ENCODE data around the gene THAP2.

The THAP2 gene

DNA sequence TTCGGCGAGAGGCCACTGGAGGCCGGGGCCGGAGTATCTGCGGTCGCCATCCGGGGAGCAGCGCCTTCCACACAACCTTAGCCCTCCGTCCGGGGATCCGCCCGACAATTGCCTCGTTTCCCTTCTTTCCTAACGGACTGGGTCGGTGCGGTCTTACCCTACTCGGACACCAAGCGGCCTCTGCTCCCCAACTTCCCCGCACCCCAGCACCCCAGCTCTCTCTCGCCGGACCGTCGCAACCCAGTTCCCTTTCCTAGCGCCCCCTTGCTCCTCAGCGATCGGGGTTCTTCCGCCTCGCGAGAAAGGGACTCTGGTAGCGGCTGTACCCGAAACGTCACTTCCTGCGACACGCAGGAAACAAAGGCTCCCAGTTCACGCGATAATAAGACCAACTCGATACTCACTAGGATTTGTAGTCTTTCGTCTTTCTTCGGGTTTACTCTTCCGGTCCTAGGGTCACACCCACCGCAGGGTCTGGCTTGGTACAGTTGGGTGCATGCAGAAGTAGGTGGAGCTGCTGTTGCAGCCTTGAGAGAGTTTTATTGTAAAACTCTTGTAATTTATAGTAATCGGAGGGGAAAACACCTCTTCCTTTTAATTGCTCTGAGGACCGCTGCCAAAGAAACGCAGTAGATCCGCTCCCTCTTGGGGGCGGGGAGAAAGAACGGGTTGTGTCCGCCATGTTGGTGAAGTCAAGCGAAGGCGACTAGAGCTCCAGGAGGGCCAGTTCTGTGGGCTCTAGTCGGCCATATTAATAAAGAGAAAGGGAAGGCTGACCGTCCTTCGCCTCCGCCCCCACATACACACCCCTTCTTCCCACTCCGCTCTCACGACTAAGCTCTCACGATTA lies at the start of gene THAP2, which contains the start of gene ZFC3H1:
Gene THAP2 (plus strand): TSS at position 741 of the 850 bp plus-strand sequence. CDS start 209 bp downstream, outside the sequence.
Gene ZFC3H1 (minus strand): TSS at position 288 of the 850 bp plus-strand sequence. CDS start 238 bp downstream, at position 50.
- Histone ChIP-seq H4K20me1 (peaks cover 28 to 47% (median 41%) of the 10 kb centered on the region in 11 experiments), H3K9me3 (replicated peaks in 1 of 11) (no peaks in the 10 kb centered on the region; a peak in 1 of 22 replicates), H3K4me1 (peaks cover 24 to 39% (median 29%) of the 10 kb centered on the region in 10 experiments), H3K36me3 (peaks cover 11 to 40% (median 29%) of the 10 kb centered on the region in 11 experiments), H3K9ac (peak within 1 kb of the TSS; percentile 90 to 99 (median 97)), H3K4me3 (peak within 1 kb of the TSS; percentile 83 to 98 (median 89)), H3K27me3 (no peaks in the 10 kb centered on the region), H3K4me2 (peak within 1 kb of the TSS; percentile 85 to 95 (median 89)), H3K27ac (peak within 1 kb of the TSS; percentile 88 to 98 (median 94))
- TF ChIP-seq Cebpa-rat (IDR thresholded peaks at IDR 0.05) = no peak

- Histone ChIP-seq H4K20me1 (peaks cover 0 to 93% (median 12%) of the 10 kb centered on the region in 11 experiments; a peak in 11 of 22 replicates), H3K9me3 (replicated peaks in 1 of 11) (no peaks in the 10 kb centered on the region; a peak in 1 of 22 replicates), H3K9ac (no peak overlapping the region), H3K27me3 (no peaks in the 10 kb centered on the region), H3K27ac (no peak overlapping the region), H3K36me3 (peaks cover 95 to 100% (median 97%) of the 10 kb centered on the region in 11 experiments), H3K4me1 (peaks cover 0 to 32% (median 13%) of the 10 kb centered on the region in 10 experiments; a peak in 14 of 20 replicates), H3K4me3 (no peak overlapping the region), H3K4me2 (0 out of 22 replicates have a peak overlapping the region, but pooled peaks of 2 of the 11 experiments have one; percentile 0 to 30)
- TF ChIP-seq Cebpa-rat (IDR thresholded peaks at IDR 0.05) = no peak
Measured at GRCh38 chr12:71621938-71622337, 42.2 kb upstream of the THAP2 start.

- no peaks in the 10 kb centered on the region; a peak in 1 of 22 replicates for H3K9me3 ChIP-seq (replicated peaks in 1 of 11)
- no peak overlapping the region for H3K27ac ChIP-seq
- H3K36me3 ChIP-seq = peaks cover 91 to 99% (median 97%) of the 10 kb centered on the region in 11 experiments
- no peak overlapping the region for H3K9ac ChIP-seq
- H4K20me1 ChIP-seq = peaks cover 0 to 93% (median 10%) of the 10 kb centered on the region in 11 experiments; a peak in 11 of 22 replicates
- H3K4me3 ChIP-seq = no peak overlapping the region
- no peak overlapping the region; a peak in 1 of 22 replicates for H3K4me2 ChIP-seq
- H3K4me1 ChIP-seq = peaks cover 0 to 32% (median 13%) of the 10 kb centered on the region in 10 experiments; a peak in 14 of 20 replicates
- no peaks in the 10 kb centered on the region for H3K27me3 ChIP-seq
- TF ChIP-seq Cebpa-rat (IDR thresholded peaks at IDR 0.05) = no peak
Measured at GRCh38 chr12:71625476-71625875, 38.6 kb upstream of the THAP2 start.

GRCh38 chr12:71626098-71626497 lies 38.0 kb upstream of the THAP2 start:
- Histone ChIP-seq H3K9ac (no peak overlapping the region), H3K27me3 (no peaks in the 10 kb centered on the region), H3K4me1 (peaks cover 0 to 27% (median 13%) of the 10 kb centered on the region in 10 experiments; a peak in 14 of 20 replicates), H3K27ac (peak overlapping the region in 3 of 11 experiments; percentile 0 to 10 (median 4); a peak in 1 of 22 replicates), H3K36me3 (peaks cover 91 to 99% (median 97%) of the 10 kb centered on the region in 11 experiments), H3K9me3 (replicated peaks in 1 of 11) (no peaks in the 10 kb centered on the region; a peak in 1 of 22 replicates), H3K4me3 (no peak overlapping the region), H3K4me2 (peak overlapping the region in 2 of 11 experiments; percentile 7 to 17; a peak in 3 of 22 replicates), H4K20me1 (peaks cover 0 to 93% (median 9%) of the 10 kb centered on the region in 11 experiments; a peak in 9 of 22 replicates)
- TF ChIP-seq Cebpa-rat (IDR thresholded peaks at IDR 0.05) = no peak

DNA sequence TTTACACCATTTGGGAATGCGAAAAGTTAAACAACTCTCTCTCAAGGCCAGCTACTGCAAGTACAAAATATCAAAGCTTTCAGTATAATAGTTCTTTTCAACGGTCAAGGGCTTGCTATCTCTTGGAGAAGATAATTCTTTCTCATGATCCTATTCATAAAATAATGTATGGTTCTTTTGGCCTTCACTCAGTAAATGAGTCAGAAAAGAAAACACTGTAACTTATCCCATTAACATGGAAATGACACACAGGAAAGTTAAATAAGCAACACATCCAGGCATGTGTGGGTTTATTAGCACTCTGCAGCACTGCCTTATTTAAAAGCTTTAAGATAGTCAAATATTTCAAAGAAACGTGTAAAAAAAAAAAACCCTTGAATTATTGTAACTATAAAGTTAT lies 37.3 kb upstream of the THAP2 start:
- Histone ChIP-seq H3K27ac (peak overlapping the region in 3 of 11 experiments; percentile 0 to 13 (median 4); a peak in 3 of 22 replicates), H3K4me2 (no peak overlapping the region), H3K27me3 (no peaks in the 10 kb centered on the region), H3K36me3 (peaks cover 91 to 99% (median 97%) of the 10 kb centered on the region in 11 experiments), H3K4me1 (peaks cover 0 to 20% (median 9%) of the 10 kb centered on the region in 10 experiments; a peak in 13 of 20 replicates), H4K20me1 (peaks cover 0 to 93% (median 9%) of the 10 kb centered on the region in 11 experiments; a peak in 9 of 22 replicates), H3K9ac (no peak overlapping the region), H3K9me3 (replicated peaks in 1 of 11) (no peaks in the 10 kb centered on the region; a peak in 1 of 22 replicates), H3K4me3 (no peak overlapping the region)
- TF ChIP-seq Cebpa-rat (IDR thresholded peaks at IDR 0.05) = no peak

DNA sequence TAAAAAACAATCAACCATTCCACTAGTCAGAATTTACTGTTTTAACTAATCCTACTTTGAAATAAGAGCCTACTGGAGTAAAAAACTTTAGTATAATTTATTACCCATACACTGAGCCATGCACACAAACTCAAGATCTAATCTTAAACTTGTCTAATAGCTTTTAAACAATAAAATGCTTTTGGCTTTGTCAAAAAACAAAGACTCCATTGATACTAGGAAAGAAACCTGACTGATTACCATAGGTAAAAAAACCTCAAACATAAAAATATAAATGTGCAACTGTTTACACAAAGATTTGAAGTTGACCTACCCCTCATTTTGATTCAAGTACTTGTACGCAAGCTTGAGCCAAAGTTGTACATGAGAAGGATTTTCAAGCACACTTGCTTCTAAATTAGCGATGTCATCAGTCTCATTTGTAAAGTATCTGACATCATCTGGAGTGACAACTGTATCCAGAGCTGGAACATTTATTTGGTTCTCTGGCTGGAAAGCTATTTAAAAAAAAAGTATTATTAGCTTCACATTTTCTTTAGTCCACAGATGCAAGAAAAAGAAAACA lies 36.6 kb upstream of the THAP2 start:
- Histone ChIP-seq H4K20me1 (peaks cover 0 to 94% (median 9%) of the 10 kb centered on the region in 11 experiments; a peak in 9 of 22 replicates), H3K9ac (no peak overlapping the region), H3K4me3 (no peak overlapping the region), H3K9me3 (replicated peaks in 1 of 11) (no peaks in the 10 kb centered on the region; a peak in 1 of 22 replicates), H3K4me2 (no peak overlapping the region), H3K27ac (no peak overlapping the region), H3K27me3 (no peaks in the 10 kb centered on the region), H3K36me3 (peaks cover 91 to 99% (median 97%) of the 10 kb centered on the region in 11 experiments), H3K4me1 (peaks cover 0 to 13% (median 6%) of the 10 kb centered on the region in 10 experiments; a peak in 10 of 20 replicates)
- TF ChIP-seq Cebpa-rat (IDR thresholded peaks at IDR 0.05) = no peak

DNA sequence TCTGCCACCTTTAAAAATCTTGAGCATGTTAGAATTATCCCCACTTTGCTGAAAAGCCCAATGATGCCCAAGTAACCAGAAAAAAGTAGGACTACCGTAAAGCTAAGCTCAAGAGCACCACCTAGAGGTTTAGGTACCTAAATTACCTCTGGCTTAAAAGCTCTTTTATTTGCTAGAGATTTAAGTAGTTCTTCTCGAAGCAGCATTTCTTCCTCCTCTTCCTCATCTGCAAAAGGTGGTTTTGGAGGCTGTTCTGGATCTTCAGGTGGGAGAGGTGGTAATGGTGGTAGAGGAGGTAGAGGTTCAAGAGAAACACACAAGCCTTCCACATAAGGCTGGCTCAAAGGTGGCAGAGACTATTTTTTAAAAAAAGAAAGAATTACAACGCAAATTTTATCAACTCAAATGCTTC lies 27.4 kb upstream of the THAP2 start:
- H3K4me1 ChIP-seq = peaks cover 0 to 9% (median 0%) of the 10 kb centered on the region in 10 experiments; a peak in 1 of 20 replicates
- no peak overlapping the region for H3K27ac ChIP-seq
- H3K9me3 ChIP-seq (replicated peaks in 1 of 11) = no peaks in the 10 kb centered on the region
- no peak overlapping the region for H3K9ac ChIP-seq
- peaks cover 12 to 95% (median 28%) of the 10 kb centered on the region in 11 experiments; a peak in 18 of 22 replicates for H4K20me1 ChIP-seq
- H3K4me2 ChIP-seq = no peak overlapping the region
- no peak for TF ChIP-seq Cebpa-rat (IDR thresholded peaks at IDR 0.05)
- H3K27me3 ChIP-seq = no peaks in the 10 kb centered on the region
- H3K4me3 ChIP-seq = no peak overlapping the region
- H3K36me3 ChIP-seq = peaks cover 80 to 100% (median 97%) of the 10 kb centered on the region in 11 experiments

- peaks cover 80 to 100% (median 97%) of the 10 kb centered on the region in 11 experiments for H3K36me3 ChIP-seq
- H4K20me1 ChIP-seq = peaks cover 12 to 96% (median 31%) of the 10 kb centered on the region in 11 experiments; a peak in 18 of 22 replicates
- TF ChIP-seq Cebpa-rat (IDR thresholded peaks at IDR 0.05) = no peak
- H3K9ac ChIP-seq = no peak overlapping the region
- H3K4me2 ChIP-seq = no peak overlapping the region
- H3K9me3 ChIP-seq (replicated peaks in 1 of 11) = no peaks in the 10 kb centered on the region
- H3K27me3 ChIP-seq = no peaks in the 10 kb centered on the region
- H3K4me1 ChIP-seq = peaks cover 0 to 9% (median 0%) of the 10 kb centered on the region in 10 experiments; a peak in 2 of 20 replicates
- H3K4me3 ChIP-seq = no peak overlapping the region
- no peak overlapping the region for H3K27ac ChIP-seq
Measured at GRCh38 chr12:71638499-71638898, 25.6 kb upstream of the THAP2 start.

All from BLaER1 treated with 17β-estradiol and CSF1 and Interleukin-3, amounts not matched to agents 10 nM and 100 nM (cell line).